GM12878 (cell line): ENCODE results near the gene DOCK1. TPM values are rescaled to one million over a fixed set of nuclear protein-coding genes. Genes with fewer than 3 reads are reported as not detected.

Experiments
- ATAC-seq: fragments of 200-7000 bp; cut with Tn5 transposase; 3 replicates; pipeline ENCODE4 v1.9.1; 2020; ENCODE audit warnings: mild to moderate bottlenecking, moderate library complexity
- BruUV-seq: library from RNA; stranded (reverse); fragments of 400-500 nt; replicated peaks from 2 replicates; lab custom pipeline; 2021; lab: Mats Ljungman, UMichigan
- CTCF ChIA-PET: fragments of 300-600 bp; sonication (Branson Sonifier 250); formaldehyde crosslinking; extraction: SDS; loops from one replicate; lab custom pipeline; 2021; ENCODE audit warnings: inconsistent platforms; lab: Yijun Ruan, JAX
- POLR2A ChIA-PET: fragments of 350-600 bp; formaldehyde crosslinking; extraction: SDS; loops from one replicate; lab custom pipeline; 2021; ENCODE audit warnings: inconsistent platforms; lab: Charles Lee
- RAD21 ChIA-PET: fragments of 300-600 bp; sonication (Branson Sonifier 250); formaldehyde crosslinking; loops from one replicate; lab custom pipeline; 2023; ENCODE audit warnings: antibody characterized with exemption; ENCODE audit not compliant: unreplicated experiment; lab: Charles Lee
- SMC1A ChIA-PET: fragments of 300-600 bp; sonication (Branson Sonifier 250); formaldehyde crosslinking; loops from one replicate; lab custom pipeline; 2023; ENCODE audit not compliant: unreplicated experiment, uncharacterized antibody; lab: Charles Lee
- DNase-seq: peaks from one replicate; pipeline ENCODE4 v3.0.0-alpha.2; 2011; ENCODE audit warnings: low read depth, low spot score
- FAIRE-seq: peaks from 3 replicates; lab custom pipeline; 2011; peaks lifted over from hg19 to GRCh38; lab: Jason Lieb, UNC
- H2AFZ ChIP-seq: 2 replicates; pipeline ENCODE4 v1.6.0; 2011; ENCODE audit warnings: low read depth, low read length, control low read depth; ENCODE audit not compliant: control insufficient read depth
- H3K27ac ChIP-seq: 2 replicates; pipeline ENCODE4 v1.5.1; 2011; ENCODE audit warnings: control low read depth; ENCODE audit not compliant: control insufficient read depth, insufficient read depth
- H3K27me3 ChIP-seq, 2 experiments: replicated peaks in 1 of 2; 2 replicates each; pipeline versions ENCODE4 v1.6.0 to v1.6.1; 2011; ENCODE audit warnings: low read length in 1 of 2; ENCODE audit not compliant: control insufficient read depth in 2 of 2, insufficient read depth in 2 of 2
- H3K36me3 ChIP-seq, 2 experiments: 2 replicates each; pipeline ENCODE4 v1.5.1; 2011; ENCODE audit warnings: low read length in 1 of 2; ENCODE audit not compliant: control insufficient read depth in 2 of 2, insufficient read depth in 2 of 2
- H3K4me1 ChIP-seq: 2 replicates; pipeline ENCODE4 v1.6.1; 2011; ENCODE audit warnings: mild to moderate bottlenecking, low read length, moderate library complexity, mixed read lengths; ENCODE audit not compliant: control insufficient read depth, insufficient read depth
- H3K4me2 ChIP-seq: 2 replicates; pipeline ENCODE4 v1.6.0; 2011; ENCODE audit warnings: control low read depth; ENCODE audit not compliant: control insufficient read depth, insufficient read depth
- H3K4me3 ChIP-seq: fragments of 200-600 bp; sonication (generic); 2 replicates; pipeline ENCODE4 v1.5.1; 2016
- H3K79me2 ChIP-seq: 2 replicates; pipeline ENCODE4 v1.6.0; 2011; ENCODE audit warnings: low read length; ENCODE audit not compliant: control insufficient read depth, insufficient read depth
- H3K9ac ChIP-seq: 2 replicates; pipeline ENCODE4 v1.8.0; 2011; ENCODE audit warnings: low read length, control low read depth, mixed read lengths; ENCODE audit not compliant: control insufficient read depth, insufficient read depth
- H3K9me3 ChIP-seq: replicated peaks from 3 replicates; pipeline ENCODE4 v1.5.1; 2011; ENCODE audit warnings: mild to moderate bottlenecking, low read length; ENCODE audit not compliant: control insufficient read depth, insufficient read depth
- H4K20me1 ChIP-seq: 2 replicates; pipeline ENCODE4 v1.6.0; 2011; ENCODE audit not compliant: control insufficient read depth, insufficient read depth
- ASH2L ChIP-seq: fragments of 300-600, 200-600 bp; sonication (generic); IDR thresholded peaks from 2 replicates; pipeline ENCODE4 v1.6.1; 2017; ENCODE audit warnings: low read depth, mild to moderate bottlenecking, borderline replicate concordance
- ATF2 ChIP-seq: IDR thresholded peaks from 2 replicates; pipeline ENCODE4 v1.6.1; 2012; ENCODE audit warnings: low read length, inconsistent platforms
- CBX3 ChIP-seq: fragments of 200-600 bp; sonication (generic); IDR thresholded peaks from 2 replicates; pipeline ENCODE4 v1.6.1; 2016; ENCODE audit warnings: low read depth, borderline replicate concordance
- CBX5 ChIP-seq: sonication (generic); IDR thresholded peaks from 2 replicates; pipeline ENCODE4 v1.6.1; 2016; ENCODE audit warnings: low read depth, moderate library complexity, mild to moderate bottlenecking, inconsistent platforms
- EP300 ChIP-seq, 2 experiments: fragments of 150-350 bp in 1 of 2; IDR thresholded peaks; 2 replicates each; pipeline ENCODE4 v1.6.1; 2011 to 2012; ENCODE audit warnings: low read depth in 2 of 2, low read length in 2 of 2, borderline replicate concordance in 1 of 2, improper control_type of control experiment in 1 of 2, inconsistent platforms in 1 of 2; ENCODE audit not compliant: control insufficient read depth in 1 of 2
- HDAC2 ChIP-seq: fragments of 200-600 bp; sonication (generic); IDR thresholded peaks from 2 replicates; pipeline ENCODE4 v1.6.1; 2017
- IKZF2 ChIP-seq, 2 experiments: fragments of 450-650 bp; IDR thresholded peaks; 2 replicates each; pipeline ENCODE4 v1.6.1; 2017; ENCODE audit warnings: mild to moderate bottlenecking in 2 of 2, moderate library complexity in 2 of 2
- JUND ChIP-seq: IDR thresholded peaks from 2 replicates; pipeline ENCODE4 v1.6.1; 2012; ENCODE audit warnings: low read depth, mild to moderate bottlenecking, low read length, improper control_type of control experiment, moderate library complexity
- NFYB ChIP-seq: IDR thresholded peaks from 2 replicates; pipeline ENCODE4 v1.6.1; 2011; ENCODE audit warnings: low read depth, mild to moderate bottlenecking, low read length, improper control_type of control experiment, moderate library complexity; ENCODE audit not compliant: insufficient read depth
- NR2C2 ChIP-seq: IDR thresholded peaks from 2 replicates; pipeline ENCODE4 v1.6.1; 2011; ENCODE audit warnings: borderline replicate concordance, low read depth; ENCODE audit not compliant: control insufficient read depth, insufficient read length
- NRF1 ChIP-seq: conservative IDR thresholded peaks from 2 replicates; pipeline ENCODE4 v1.6.1; 2011; ENCODE audit warnings: mild to moderate bottlenecking, low read depth, low read length, improper control_type of control experiment
- PBX3 ChIP-seq: IDR thresholded peaks from 2 replicates; pipeline ENCODE4 v1.6.1; 2011; ENCODE audit warnings: mild to moderate bottlenecking, low read depth, low read length, moderate library complexity; ENCODE audit not compliant: insufficient replicate concordance
- POLR2AphosphoS2 ChIP-seq: IDR thresholded peaks from 2 replicates; pipeline ENCODE4 v1.6.1; 2011; ENCODE audit warnings: low read depth, mild to moderate bottlenecking, low read length, improper control_type of control experiment, moderate library complexity
- RAD21 ChIP-seq: IDR thresholded peaks from 2 replicates; pipeline ENCODE4 v1.6.1; 2011; ENCODE audit warnings: mild to moderate bottlenecking, low read depth, low read length, moderate library complexity; ENCODE audit not compliant: insufficient read depth
- REST ChIP-seq: IDR thresholded peaks from 2 replicates; pipeline ENCODE4 v1.6.1; 2012; ENCODE audit warnings: mild to moderate bottlenecking, low read depth, low read length
- SMARCA5 ChIP-seq: fragments of 450-650 bp; IDR thresholded peaks from 2 replicates; pipeline ENCODE4 v1.6.1; 2017; ENCODE audit warnings: mild to moderate bottlenecking
- SP1 ChIP-seq: IDR thresholded peaks from one replicate; pipeline ENCODE4 v1.6.1; 2011; ENCODE audit warnings: low read depth, low read length
- TBL1XR1 ChIP-seq: IDR thresholded peaks from 2 replicates; pipeline ENCODE4 v1.6.1; 2012; ENCODE audit warnings: low read depth, low read length, improper control_type of control experiment
- TCF12 ChIP-seq: IDR thresholded peaks from 2 replicates; pipeline ENCODE4 v1.6.1; 2011; ENCODE audit warnings: low read depth, mild to moderate bottlenecking, low read length
- TCF7 ChIP-seq: IDR thresholded peaks from 2 replicates; pipeline ENCODE4 v1.6.1; 2014; ENCODE audit warnings: antibody characterized with exemption, borderline replicate concordance
- WGBS: methylation state at CpG from one replicate; pipeline ENCODE4 v1.1.6; 2016; ENCODE audit warnings: low lambda C conversion rate; ENCODE audit not compliant: insufficient replicate concordance, insufficient coverage; ENCODE audit errors: missing lambda C conversion rate; 5-methylcytosine and 5-hydroxymethylcytosine counted together
- in situ Hi-C: fragments of 300-500 bp; cut with MboI; formaldehyde crosslinking; loops from 9 replicates; pipeline ENCODE4 v1.14.3; 2018; ENCODE audit warnings: mixed read lengths
- intact Hi-C: fragments of 100-400 bp; cut with micrococcal nuclease; formaldehyde crosslinking; loops from one replicate; pipeline ENCODE4 v1.14.2; 2022; ENCODE audit not compliant: unreplicated experiment
- polyA plus RNA-seq, 11 experiments: library from polyadenylated mRNA; depleted of rRNA in 4 of 11; unstranded in 6 of 11; stranded (reverse) in 5 of 11; fragments of >200 nt; fragmentation: Nextera tagmentation in 4 of 11; fragmentation: Illumina TruSeq in 1 of 11; extraction: Ambion mirVana in 4 of 11; extraction: Trizol in 1 of 11; gene quantifications; 1 replicate in 1 of 11; 2 replicates in 10 of 11; pipeline versions ENCODE4 v1.2.1 to v1.2.3, GENCODE V29; 2011 to 2016; ENCODE audit warnings: inconsistent platforms in 2 of 11, missing spikeins in 2 of 11, low read depth in 1 of 11
- total RNA-seq, 4 experiments: library from RNA; depleted of rRNA in 3 of 4; stranded (reverse); fragments of >200 nt in 3 of 4; fragmentation: Illumina TruSeq in 1 of 4; extraction: Trizol in 1 of 4; gene quantifications; 2 replicates each; pipeline versions ENCODE4 v1.2.1 to v1.2.3, GENCODE V29; 2013 to 2021

DOCK1 gene
- total and polyA plus RNA-seq, 10 of the 15 experiments (the other 5 are each of a cell fraction or from before 2014, with no cell fraction given): 0.05 to 0.18 TPM; not detected in 8

GRCh38 chr10:127179612-127180250 lies 274.5 kb downstream of the DOCK1 start:
- H3K27ac ChIP-seq: no peak overlapping the region
- H4K20me1 ChIP-seq: no peaks in the 10 kb centered on the region
- SMC1A ChIA-PET: no interaction called here
- no peaks in the 10 kb centered on the region for H3K36me3 ChIP-seq
- no peaks in the 10 kb centered on the region for H3K27me3 ChIP-seq
- in situ Hi-C loops (no loop called here), intact Hi-C loops (no loop called here)
- no peaks in the 10 kb centered on the region for H3K79me2 ChIP-seq
- no peaks in the 10 kb centered on the region for H3K4me1 ChIP-seq
- DNase-seq: no peak
- WGBS: 11% methylated on average over 6 of the region's 6 CpGs
- no TSS peak for BruUV-seq
- no peak overlapping the region for H3K9ac ChIP-seq
- no peak overlapping the region for H3K4me3 ChIP-seq
- TF ChIP-seq TCF7 (no peak), ASH2L (no peak), NFYB (no peak), POLR2AphosphoS2 (no peak), CBX5 (no peak), IKZF2 (IDR thresholded peaks at IDR 0.05) (no peak), SMARCA5 (no peak), SP1 (no peak), CBX3 (no peak), HDAC2 (no peak), REST (no peak), NRF1 (no peak), ATF2 (no peak), PBX3 (no peak), NR2C2 (no peak), JUND (no peak), EP300 (IDR thresholded peaks at IDR 0.05; ENCODE audit: borderline replicate concordance in 1 of 2, control insufficient read depth in 1 of 2, low read depth in 2 of 2, low read length in 2 of 2) (no peak), TBL1XR1 (no peak), RAD21 (no peak), TCF12 (no peak)
- H3K9me3 ChIP-seq: no peaks in the 10 kb centered on the region
- H2AFZ ChIP-seq: no peak overlapping the region
- no peak for FAIRE-seq
- POLR2A ChIA-PET: no interaction called here
- RAD21 ChIA-PET: no interaction called here
- no peak for ATAC-seq
- CTCF ChIA-PET: no interaction called here
- no peak overlapping the region for H3K4me2 ChIP-seq
